ENCODE data around the gene FUT6.

Gene FUT6

GRCh38 chr19:5804516-5805461 lies 34.7 kb downstream of the FUT6 start, which contains the start of gene NRTN:
Gene NRTN, plus strand, starts transcription at chr19:5805067. Its CDS starts 19,099 bp downstream, at chr19:5824166.
- peak; percentile 93 for DNase-seq (ENCODE audit: low spot score)

GRCh38 chr19:5803752-5804515 lies 35.6 kb downstream of the FUT6 start:
- peak; percentile 98 for DNase-seq (ENCODE audit: low spot score)
- peak; percentile 92 for TF ChIP-seq CTCF (IDR thresholded peaks at IDR 0.05; ENCODE audit: extremely low read depth, missing control alignments)

More at GRCh38 chr19:5804516-5805461, 34.7 kb downstream of the FUT6 start, which contains the start of gene NRTN:
- TF ChIP-seq CTCF (IDR thresholded peaks at IDR 0.05; ENCODE audit: extremely low read depth, missing control alignments), result no peak

- TF ChIP-seq CTCF (IDR thresholded peaks at IDR 0.05; ENCODE audit: extremely low read depth, missing control alignments), result no peak
- no peak for DNase-seq (ENCODE audit: low spot score)
Observed at GRCh38 chr19:5803441-5803751, 36.1 kb downstream of the FUT6 start.

- TF ChIP-seq CTCF (IDR thresholded peaks at IDR 0.05; ENCODE audit: extremely low read depth, missing control alignments), result no peak
- DNase-seq (ENCODE audit: low spot score), result no peak
Observed at GRCh38 chr19:5801796-5802619, 37.5 kb downstream of the FUT6 start.

GRCh38 chr19:5800361-5801270 lies 38.9 kb downstream of the FUT6 start:
- no peak for DNase-seq (ENCODE audit: low spot score)
- no peak for TF ChIP-seq CTCF (IDR thresholded peaks at IDR 0.05; ENCODE audit: extremely low read depth, missing control alignments)

All from GM20000 (cell line).